GM23248 (cell line): ENCODE data around the gene ZNF367.

ENCODE experiments used
- EZH2 ChIP-seq: fragments of 200-600 bp; sonication (generic); IDR thresholded peaks from 2 replicates; pipeline ENCODE4 v1.6.1; 2018; ENCODE audit warnings: antibody characterized with exemption, mild to moderate bottlenecking; ENCODE audit not compliant: insufficient read depth, poor library complexity, severe bottlenecking
- EZH2phosphoT487 ChIP-seq: fragments of 200-600 bp; sonication (generic); IDR thresholded peaks from 2 replicates; pipeline ENCODE4 v1.6.1; 2018; ENCODE audit warnings: antibody characterized with exemption, moderate library complexity, mild to moderate bottlenecking, low read depth; ENCODE audit not compliant: insufficient read depth

DNA sequence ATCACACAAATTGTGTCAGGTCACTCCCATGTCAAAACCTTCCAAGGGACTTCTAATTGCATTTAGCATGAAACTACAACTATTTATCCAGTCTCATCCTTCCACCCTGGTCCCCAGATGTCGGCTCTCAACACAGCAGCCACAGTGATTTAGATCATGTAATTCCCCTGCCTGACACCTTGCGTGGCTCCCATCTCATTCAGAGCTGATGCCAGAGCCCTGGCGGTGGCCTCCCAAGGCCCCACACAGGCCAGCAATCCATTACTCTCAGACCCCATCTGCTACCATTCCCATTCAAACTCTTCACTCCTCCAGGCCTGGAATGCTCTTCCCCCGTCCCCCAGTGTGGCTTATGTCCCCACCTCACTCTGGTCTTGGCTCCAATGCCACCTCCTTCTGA lies 37.0 kb downstream of the ZNF367 start:
- TF ChIP-seq EZH2 (no peak), EZH2phosphoT487 (no peak)
